Jurkat, Clone E6-1 (cell line): ENCODE results near the gene ILDR1. TPM values are rescaled to one million over a fixed set of nuclear protein-coding genes. Genes with fewer than 3 reads are reported as not detected.
"Not testable (repeated sequence)": the region's sequence is repeated elsewhere in the genome, so short reads cannot be mapped to it uniquely, and the experiment has no call there.

ENCODE experiments used
- DNase-seq: peaks from one replicate; pipeline ENCODE4 v3.0.0-alpha.2; 2011; ENCODE audit warnings: low read depth, low spot score
- H3K4me3 ChIP-seq: 2 replicates; pipeline ENCODE4 v1.5.1; 2011; ENCODE audit warnings: mild to moderate bottlenecking, low read length, control low read depth, moderate library complexity
- polyA plus RNA-seq: library from polyadenylated mRNA; unstranded; fragments of >200 nt; gene quantifications from one replicate; pipeline ENCODE4 v1.2.1, GENCODE V29; 2012; ENCODE audit warnings: missing spikeins; ENCODE audit not compliant: insufficient read length, insufficient read depth

The ILDR1 gene
- not detected for polyA plus RNA-seq

DNA sequence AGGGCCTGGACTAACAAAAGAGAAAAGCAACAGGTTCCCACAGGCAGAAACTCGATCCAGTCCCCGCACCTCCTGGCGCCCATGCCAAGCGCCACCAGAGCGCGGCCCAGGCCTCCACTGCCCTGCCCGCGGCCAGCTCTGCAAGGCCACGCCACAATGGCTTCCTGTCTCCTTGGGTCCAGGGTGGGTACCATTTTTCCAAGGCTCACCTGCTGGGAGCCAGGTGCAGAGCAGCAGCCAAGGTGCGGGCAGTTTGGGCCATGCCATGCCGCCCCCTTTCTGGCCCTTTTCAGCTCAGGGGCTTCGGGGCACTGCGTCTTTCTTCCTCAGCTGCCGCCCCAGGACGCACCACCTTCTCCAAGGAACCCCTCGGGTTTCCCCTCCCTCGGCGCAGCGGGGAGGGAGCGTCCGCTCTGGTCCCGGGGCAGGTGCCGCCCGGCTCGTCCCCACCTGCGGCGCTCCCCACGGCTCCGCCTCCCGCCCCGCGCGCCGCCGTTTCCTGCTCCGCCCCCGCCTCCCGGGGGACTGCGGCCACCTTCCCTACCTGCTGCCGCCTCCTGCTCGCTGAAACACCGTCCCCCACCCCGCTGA, at the start of gene ILDR1:
TSS of gene ILDR1 (minus strand) at position 437 of the 591 bp plus-strand sequence. CDS start at position 267, 170 bp downstream.
- H3K4me3 ChIP-seq = peak within 1 kb of the TSS; percentile 29
- no peak for DNase-seq

DNA sequence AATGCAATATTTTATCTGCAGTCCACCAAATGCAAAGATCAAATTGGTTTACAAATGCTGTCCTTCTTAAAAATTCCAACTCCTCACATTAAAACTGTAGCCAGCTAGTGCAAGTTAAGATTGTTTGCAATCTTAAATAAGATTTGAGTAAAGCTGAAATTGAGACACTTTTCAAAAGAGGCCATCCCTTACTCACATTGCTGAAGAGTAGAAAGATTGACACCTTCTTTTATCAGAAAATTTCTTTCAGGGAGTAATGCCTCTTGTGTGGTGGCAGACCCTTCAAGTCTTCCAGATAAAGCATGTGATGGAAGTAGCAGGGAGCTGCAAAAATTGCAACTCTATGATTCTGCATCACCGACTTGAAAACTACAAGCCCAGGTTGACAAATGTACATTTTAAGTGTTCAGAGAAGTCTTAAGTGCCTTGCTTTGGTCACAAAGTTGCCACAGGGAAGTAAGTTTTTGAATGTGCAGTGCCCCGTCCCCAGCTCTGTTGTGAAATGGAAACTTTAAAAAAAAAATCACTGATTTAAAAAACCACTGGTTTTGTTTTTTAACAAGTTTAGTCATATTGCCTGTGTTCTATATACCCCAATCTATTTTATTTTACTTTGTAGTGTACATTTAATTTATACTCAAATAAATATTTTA, 45.7 kb upstream of the ILDR1 start:
- no peak for DNase-seq
- no peak overlapping the region for H3K4me3 ChIP-seq

DNA sequence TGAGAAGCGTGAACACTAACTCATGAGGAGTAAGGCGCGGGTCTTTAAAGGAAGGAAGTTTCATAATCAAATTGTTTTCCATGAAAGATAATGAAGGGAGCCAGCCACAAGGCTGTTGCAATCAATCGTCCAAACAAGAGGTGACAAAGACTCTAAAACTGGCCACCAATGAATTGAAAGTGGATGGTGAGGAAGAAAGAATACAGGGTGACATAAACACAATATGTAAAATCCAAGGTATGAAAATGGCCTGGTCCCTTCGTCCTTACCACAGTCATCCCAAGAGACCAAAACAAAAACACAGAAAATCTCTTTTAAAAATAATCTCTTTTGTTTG, 45.1 kb upstream of the ILDR1 start:
- DNase-seq = no peak
- no peak overlapping the region for H3K4me3 ChIP-seq

DNA sequence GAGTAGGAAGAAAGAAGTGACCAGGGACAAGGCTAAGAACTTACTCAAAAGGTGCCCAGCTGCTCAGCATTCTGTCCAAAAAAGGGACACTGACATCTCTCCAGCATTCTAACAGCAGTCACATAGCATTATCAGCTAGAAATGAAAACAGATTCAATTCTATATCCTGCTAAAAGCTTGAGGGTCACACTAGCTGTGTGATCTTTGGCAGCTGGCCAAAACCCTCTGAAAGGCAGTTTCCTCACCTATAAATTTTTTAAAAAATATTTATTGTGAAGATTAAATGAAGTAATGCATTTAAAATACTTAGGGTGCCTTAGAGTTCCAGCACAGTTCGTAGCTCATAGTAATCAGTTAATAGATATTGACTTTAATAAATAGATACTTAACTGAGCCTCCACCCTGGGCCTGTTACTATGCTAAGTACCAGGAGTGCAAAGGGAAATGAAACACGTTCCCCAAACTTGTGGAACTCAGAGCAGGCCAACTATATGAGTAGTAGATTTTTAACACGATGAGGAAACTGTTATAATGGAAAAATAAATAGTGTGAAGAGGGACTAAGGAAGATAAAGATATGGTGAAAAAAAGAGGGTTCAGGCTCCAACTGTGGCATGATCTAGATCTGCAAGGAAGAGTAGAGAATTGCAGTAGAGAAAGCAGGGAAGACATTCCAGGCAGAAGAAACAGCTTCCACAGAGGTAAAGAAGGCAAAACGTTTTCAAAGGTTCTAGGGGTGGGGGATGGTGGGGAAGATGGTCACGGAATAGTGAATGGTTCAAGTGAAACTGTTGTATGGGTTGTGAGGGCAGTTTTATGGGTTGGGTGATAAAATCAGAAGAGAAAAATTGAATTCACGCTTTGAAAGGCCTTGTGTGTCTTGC, 44.5 kb upstream of the ILDR1 start:
- H3K4me3 ChIP-seq = no peak overlapping the region
- no peak for DNase-seq

DNA sequence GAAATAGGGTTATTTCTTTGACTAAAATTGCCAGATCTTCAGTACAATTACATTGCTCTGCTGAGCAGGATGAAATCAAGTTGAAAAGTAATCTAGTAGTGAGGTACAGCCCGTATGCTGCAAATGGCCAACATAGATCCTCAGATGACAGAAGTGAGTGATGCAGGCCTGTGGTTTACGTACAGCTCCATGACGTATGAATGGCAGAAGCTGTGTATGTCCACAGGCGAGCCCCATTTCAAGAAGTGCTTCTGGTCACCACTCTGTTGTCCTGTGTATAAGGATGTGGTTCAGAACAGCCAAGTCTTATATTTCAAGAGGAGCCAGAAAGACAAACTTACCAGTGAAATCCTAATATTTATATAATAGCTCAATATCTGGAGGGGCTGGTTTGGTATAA, 42.3 kb upstream of the ILDR1 start:
- DNase-seq = no peak
- no peak overlapping the region for H3K4me3 ChIP-seq

DNA sequence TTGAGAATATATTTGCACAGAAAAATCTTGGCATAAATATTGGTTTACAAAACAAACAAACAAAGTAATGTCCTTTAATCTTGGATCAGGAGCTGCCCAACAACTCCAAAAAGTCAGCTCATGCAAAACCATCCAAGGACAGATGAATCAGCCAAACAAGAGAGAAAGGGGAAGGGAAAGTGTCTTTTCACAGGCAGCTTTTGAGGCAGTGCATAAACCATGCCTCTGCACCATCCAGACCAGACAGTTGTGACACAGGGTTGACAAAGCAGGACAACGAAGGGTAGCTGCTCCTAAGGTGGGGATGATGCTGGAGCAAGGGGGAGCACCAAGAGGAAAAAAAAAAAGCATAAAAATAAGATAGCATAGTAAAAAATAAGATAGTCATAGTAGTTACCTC, 41.9 kb upstream of the ILDR1 start:
- H3K4me3 ChIP-seq = no peak overlapping the region
- no peak for DNase-seq

DNA sequence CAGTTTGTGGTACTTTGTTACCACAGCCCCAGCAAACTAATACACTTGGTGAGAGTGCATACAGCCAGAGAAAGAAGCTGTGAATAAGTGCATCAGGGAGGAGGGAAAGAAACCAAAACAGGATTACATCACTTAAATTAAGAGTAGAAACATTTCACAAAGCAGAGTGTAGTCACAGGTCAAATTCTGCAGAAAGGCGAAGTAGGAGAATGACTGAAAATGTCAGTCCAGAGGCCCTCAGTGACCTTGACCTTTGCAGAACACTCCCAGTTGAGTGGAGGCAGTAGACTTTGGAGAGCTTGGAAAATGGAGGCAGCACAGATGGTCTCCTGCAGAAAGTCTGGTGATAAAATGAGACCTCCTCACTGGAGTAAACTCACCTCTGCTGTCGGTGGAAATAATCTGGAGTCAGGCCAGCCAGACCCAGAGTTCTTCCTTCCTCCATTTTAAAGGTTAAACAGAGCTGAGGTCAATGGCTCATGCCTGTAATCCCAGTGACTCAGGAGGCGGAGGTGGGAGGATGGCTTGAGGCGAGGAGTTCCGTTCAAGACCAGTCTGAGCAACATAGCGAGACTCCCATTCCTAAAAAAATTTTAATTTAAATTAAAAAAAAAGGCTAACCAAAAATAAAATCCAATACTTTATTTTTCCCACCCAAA, 38.1 kb upstream of the ILDR1 start:
- DNase-seq = no peak
- H3K4me3 ChIP-seq = no peak overlapping the region

DNA sequence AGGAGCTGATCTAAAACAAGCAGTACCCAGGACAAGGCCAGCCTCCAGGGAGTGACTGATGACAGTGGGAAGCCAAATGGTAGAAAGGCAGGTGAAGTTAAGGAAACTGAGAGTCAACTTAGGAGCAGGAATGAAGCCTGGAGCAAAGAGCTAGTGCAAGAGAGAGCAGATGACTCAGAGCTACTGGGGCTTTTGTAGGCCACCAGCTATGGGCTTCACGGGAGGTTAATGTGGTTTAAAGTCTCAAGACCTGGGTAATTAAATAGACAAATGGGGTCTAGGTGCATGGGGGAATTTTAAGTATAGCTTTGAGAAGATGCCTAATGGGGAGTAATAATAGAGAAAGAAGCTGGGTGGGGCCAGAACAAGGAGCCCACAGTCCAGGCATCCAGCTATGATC, 36.2 kb upstream of the ILDR1 start:
- H3K4me3 ChIP-seq = no peak overlapping the region
- no peak for DNase-seq

DNA sequence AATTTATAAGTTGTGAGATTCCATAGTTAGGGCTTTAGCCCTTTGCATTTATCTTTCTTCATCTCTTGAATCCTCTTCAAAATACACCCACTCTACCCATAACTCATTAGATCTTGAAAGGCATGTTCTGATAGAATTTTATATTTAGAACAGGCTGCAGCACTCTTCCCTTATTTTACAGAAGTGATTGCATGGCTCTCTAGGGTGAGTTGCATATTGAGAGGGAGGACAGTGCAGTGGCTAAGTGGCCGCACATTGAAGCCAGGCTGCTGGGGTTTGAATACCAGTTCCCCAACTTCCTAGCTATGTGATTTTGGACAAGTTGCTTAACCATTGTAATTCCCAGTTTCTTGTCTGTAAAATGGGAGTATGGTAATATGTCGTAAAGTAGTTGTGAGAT, 35.6 kb upstream of the ILDR1 start:
- H3K4me3 ChIP-seq = no peak overlapping the region
- no peak for DNase-seq

DNA sequence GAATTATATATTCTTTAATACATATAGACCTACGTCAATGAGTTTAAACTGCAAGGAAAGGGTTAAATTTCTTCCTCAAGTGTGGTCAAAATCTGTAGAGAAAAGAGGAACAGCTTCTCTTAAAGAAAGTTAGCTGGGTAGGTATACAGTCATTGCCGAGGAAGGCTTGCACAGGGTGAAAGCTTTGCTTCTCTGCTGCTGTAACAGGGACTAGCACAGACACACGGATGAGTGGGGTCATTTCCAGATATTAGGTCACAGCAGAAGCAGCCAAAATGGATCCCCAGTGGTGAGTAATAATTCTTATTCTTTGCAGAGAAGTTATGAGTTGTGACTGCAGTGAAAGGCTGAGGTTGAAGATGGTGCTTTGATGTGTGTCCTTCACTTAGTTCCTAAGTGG, 33.2 kb upstream of the ILDR1 start, which contains the start of gene CD86:
TSS of gene CD86 (plus strand) at position 148 of the 400 bp plus-strand sequence. CDS start at position 276, 128 bp downstream.
- no peak within 1 kb of the TSS for H3K4me3 ChIP-seq
- DNase-seq = no peak

DNA sequence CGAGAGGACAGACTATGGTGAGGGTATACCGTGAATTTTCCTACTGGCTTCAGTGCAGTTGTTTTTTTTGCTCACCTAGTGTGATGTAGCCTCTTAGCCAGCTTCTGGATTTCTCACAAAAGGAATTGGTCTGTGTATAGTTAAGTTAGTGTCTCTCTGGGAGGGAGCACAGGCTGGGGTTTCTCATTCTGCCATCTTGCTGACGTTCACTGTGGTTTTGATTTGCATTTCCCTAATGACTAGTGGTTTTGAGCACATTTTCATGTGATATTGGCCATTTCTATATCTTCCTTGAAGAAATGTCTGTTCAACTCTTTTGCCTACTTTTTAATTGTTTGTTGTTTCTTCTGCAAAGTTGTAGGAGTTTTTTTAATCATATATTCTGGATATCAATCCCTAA, 30.9 kb upstream of the ILDR1 start:
- H3K4me3 ChIP-seq = no peak overlapping the region
- DNase-seq = no peak

DNA sequence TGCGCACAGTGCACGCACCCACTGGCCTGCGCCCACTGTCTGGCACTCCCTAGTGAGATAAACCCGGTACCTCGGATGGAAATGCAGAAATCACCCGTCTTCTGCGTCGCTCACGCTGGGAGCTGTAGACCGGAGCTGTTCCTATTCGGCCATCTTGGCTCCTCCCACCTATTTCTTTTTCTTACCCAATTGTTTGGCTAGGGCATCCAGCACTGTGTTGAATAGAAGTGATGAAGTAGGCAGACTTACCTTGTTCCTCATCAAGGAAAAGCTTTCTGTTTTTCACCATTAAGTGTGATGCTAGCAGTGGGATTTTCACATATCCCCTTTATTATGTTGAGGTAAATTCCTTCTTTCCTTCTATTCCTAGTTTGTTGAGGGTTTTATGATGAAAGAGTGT, 25.7 kb upstream of the ILDR1 start:
- H3K4me3 ChIP-seq, DNase-seq: not testable (repeated sequence)

DNA sequence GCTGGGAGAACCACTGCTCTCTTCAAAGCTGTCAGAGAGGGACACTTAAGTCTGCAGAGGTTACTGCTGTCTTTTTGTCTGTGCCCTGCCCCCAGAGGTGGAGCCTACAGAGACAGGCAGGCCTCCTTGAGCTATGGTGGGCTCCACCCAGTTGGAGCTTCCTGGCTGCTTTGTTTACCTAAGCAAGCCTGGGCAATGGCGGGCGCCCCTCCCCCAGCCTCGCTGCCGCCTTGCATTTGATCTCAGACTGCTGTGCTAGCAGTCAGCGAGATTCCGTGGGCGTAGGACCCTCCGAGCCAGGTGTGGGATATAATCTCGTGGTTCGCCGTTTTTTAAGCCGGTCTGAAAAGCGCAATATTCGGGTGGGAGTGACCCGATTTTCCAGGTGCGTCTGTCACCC, 25.2 kb upstream of the ILDR1 start:
- DNase-seq, H3K4me3 ChIP-seq: not testable (repeated sequence)

DNA sequence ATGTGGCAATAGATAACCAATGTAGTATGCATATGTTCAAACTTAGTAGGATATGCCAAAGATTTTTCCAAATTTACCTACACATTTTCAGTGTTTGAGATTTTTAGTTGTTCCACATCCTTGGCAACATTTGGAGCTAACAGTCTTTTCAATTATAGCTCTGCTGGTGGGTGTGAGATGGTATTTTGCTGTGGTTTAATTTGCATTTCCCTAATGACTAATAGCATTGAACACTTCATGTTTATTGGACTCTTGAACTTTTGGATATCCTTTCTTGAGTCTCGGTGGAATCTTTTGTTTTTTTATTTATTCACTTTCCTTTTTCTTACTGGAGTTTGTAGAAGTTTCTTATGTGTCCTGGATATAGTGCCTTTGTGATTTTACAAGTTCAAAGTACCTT, 11.0 kb upstream of the ILDR1 start:
- H3K4me3 ChIP-seq = no peak overlapping the region
- DNase-seq = no peak

DNA sequence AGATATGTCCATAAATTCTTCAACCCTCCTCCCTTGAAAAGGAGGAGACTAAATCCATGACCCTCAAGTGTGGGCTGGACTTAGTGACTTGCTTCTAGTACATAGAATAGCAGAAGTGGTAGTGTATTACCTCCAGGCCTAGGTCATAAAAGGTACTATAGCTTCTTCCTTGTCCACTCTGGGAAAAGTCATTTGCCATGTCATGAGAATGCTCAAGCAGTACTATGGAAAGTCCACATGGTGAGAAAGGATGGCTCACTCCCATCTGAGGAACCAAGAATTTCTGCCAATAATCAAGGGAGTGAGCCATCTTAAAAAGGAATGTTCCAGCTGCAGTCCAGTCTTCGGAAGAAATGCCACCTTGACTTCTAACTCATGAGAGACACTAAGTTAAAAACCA, 10.5 kb upstream of the ILDR1 start:
- DNase-seq = no peak
- no peak overlapping the region for H3K4me3 ChIP-seq

DNA sequence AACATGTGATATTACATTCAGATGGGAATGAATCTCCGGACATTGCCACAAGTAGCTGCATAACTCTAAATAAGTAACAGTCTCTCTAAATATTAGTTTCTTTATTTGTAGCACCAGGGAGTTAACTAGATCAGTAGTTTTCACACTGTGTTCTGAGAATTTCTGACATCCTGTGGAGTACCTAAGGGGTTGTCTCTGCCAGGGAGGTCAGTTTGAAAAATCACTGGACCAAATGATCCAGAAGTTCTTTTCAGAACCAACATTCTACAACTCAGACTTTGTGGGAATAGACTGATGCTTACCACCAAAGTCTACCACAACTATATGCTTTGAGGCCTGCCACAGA, 9.0 kb upstream of the ILDR1 start:
- no peak overlapping the region for H3K4me3 ChIP-seq
- no peak for DNase-seq

DNA sequence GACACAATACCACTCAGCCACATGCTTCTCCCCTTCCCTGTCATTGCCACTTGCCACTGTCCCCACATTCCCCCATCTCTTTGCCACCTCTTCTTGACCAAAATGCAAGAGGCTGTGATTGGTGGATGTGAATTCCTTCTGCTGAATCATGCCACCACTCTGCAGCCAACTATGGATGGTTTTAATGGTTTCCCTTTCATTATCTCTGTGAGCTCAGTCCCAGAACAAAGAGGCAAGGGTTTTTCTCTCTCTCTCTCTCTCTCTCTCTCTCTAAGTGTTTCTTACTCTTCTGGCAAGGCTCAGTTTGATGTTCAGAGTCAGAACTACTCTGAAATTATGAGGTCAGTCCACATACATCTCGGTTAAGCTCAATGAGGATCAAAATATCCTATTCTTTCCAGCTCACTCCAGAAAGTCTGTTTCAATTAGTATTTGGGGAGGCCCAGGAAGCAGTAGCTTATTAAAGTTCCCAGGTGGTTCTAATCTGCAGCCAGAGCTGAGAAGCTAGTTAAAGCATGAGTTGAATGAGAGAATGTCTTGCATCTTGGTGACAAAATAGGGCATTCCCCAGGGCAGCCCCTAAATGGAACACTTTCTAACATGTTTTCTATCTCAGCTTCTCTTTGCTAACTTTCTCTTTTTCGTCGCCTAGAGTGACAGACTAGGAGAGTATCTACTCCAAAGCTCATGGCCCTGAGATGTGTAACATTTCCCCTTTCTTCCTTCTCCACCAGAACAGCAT, 8.5 kb upstream of the ILDR1 start:
- H3K4me3 ChIP-seq = no peak overlapping the region
- peak; percentile 33 for DNase-seq

DNA sequence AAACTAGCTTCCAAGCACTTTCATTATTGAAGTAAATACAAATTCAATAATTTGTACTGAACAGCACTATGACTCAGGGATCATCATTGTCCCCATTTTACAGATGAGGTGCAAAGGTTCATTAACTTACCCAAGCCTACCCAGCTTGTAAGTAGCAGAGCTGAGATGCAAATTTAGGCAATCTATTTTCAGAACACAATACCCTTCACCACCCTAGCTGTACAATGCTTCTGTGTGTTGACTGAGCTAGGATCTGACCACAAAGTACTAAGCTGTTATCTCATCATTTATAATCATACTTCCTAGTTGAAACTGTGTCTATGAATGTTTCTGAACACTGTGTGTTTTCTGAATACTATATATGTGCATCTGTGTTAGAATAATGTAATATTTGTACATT, 3.2 kb upstream of the ILDR1 start:
- DNase-seq = no peak
- H3K4me3 ChIP-seq = no peak overlapping the region

DNA sequence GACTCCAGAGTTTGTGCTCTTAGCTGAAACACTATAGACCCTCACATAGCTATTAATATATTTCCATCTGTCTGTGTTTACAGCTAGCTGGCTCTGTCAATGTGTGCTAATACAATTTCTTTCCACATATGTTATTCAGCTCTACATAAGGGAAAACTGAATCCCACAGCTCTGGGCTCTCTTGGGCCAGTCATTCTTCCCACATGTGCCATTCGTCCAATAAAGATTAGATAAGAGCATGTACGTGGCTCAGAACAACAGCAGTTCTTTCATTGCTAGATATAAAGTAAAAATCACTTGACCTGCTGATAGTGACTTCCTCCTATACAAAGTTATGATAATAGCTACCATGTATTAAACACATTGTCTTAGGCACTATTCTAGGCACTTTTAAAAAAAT, 2.8 kb upstream of the ILDR1 start:
- DNase-seq = no peak
- H3K4me3 ChIP-seq = no peak overlapping the region
